Measurements from ENCODE around the gene SERINC5. TPM values are rescaled to one million over a fixed set of nuclear protein-coding genes. Genes with fewer than 3 reads are reported as not detected.
"Not testable (repeated sequence)": the region's sequence is repeated elsewhere in the genome, so short reads cannot be mapped to it uniquely, and the experiment has no call there.

SERINC5 gene
- total RNA-seq, 1 donor from 2014 or later: 57.3 TPM

- TF ChIP-seq EZH2 (IDR thresholded peaks at IDR 0.05; ENCODE audit: insufficient read depth, low read length) (no peak), CTCF (IDR thresholded peaks at IDR 0.05; ENCODE audit: insufficient read depth, low read depth, low read length) (no peak)
- Histone ChIP-seq H3K4me2 (ENCODE audit: low read length) (no peak overlapping the region), H3K27ac (ENCODE audit: low read depth, low read length) (no peak overlapping the region), H3K4me3 (ENCODE audit: insufficient read depth, low read depth, low read length) (no peak overlapping the region), H3K9ac (ENCODE audit: low read length) (no peak overlapping the region), H3K36me3 (ENCODE audit: insufficient read depth, low read length) (no peaks in the 10 kb centered on the region), H3K27me3 (ENCODE audit: insufficient read depth, low read length) (no peaks in the 10 kb centered on the region), H4K20me1 (ENCODE audit: insufficient read depth, low read length) (peaks cover 42% of the 10 kb centered on the region), H2AFZ (ENCODE audit: low read depth, low read length) (no peak overlapping the region), H3K4me1 (ENCODE audit: insufficient read depth, low read length) (peaks cover 3% of the 10 kb centered on the region), H3K79me2 (ENCODE audit: insufficient read depth, low read length) (peaks cover 30% of the 10 kb centered on the region), H3K9me3 (ENCODE audit: insufficient read depth, low read depth, low read length) (no peaks in the 10 kb centered on the region)
- no peaks in the 10 kb centered on the region for H3K9me3 Mint-ChIP-seq (ENCODE audit: unreplicated experiment)
- no peak overlapping the region for H3K4me3 Mint-ChIP-seq (ENCODE audit: unreplicated experiment)
- DNase-seq (ENCODE audit: low read depth) (no peak), FAIRE-seq (no peak)
- no peak overlapping the region for H3K27ac Mint-ChIP-seq (ENCODE audit: unreplicated experiment)
- peaks cover 32% of the 10 kb centered on the region for H3K4me1 Mint-ChIP-seq (ENCODE audit: low read depth, unreplicated experiment)
- no peaks in the 10 kb centered on the region for H3K27me3 Mint-ChIP-seq (ENCODE audit: low read depth, unreplicated experiment)
- no peaks in the 10 kb centered on the region for H3K36me3 Mint-ChIP-seq (ENCODE audit: low read depth, unreplicated experiment)
Observed at GRCh38 chr5:80185095-80185494, 70.8 kb downstream of the SERINC5 start.

GRCh38 chr5:80184235-80185023, 71.4 kb downstream of the SERINC5 start:
- Histone ChIP-seq H3K9me3 (ENCODE audit: insufficient read depth, low read depth, low read length) (no peaks in the 10 kb centered on the region), H3K27ac (ENCODE audit: low read depth, low read length) (no peak overlapping the region), H3K27me3 (ENCODE audit: insufficient read depth, low read length) (no peaks in the 10 kb centered on the region), H3K9ac (ENCODE audit: low read length) (no peak overlapping the region), H3K36me3 (ENCODE audit: insufficient read depth, low read length) (no peaks in the 10 kb centered on the region), H2AFZ (ENCODE audit: low read depth, low read length) (no peak overlapping the region), H3K4me2 (ENCODE audit: low read length) (no peak overlapping the region), H3K79me2 (ENCODE audit: insufficient read depth, low read length) (peaks cover 27% of the 10 kb centered on the region), H3K4me1 (ENCODE audit: insufficient read depth, low read length) (peaks cover 3% of the 10 kb centered on the region), H4K20me1 (ENCODE audit: insufficient read depth, low read length) (peaks cover 42% of the 10 kb centered on the region), H3K4me3 (ENCODE audit: insufficient read depth, low read depth, low read length) (no peak overlapping the region)
- no peaks in the 10 kb centered on the region for H3K27me3 Mint-ChIP-seq (ENCODE audit: low read depth, unreplicated experiment)
- FAIRE-seq (no peak), DNase-seq (ENCODE audit: low read depth) (no peak)
- H3K4me3 Mint-ChIP-seq (ENCODE audit: unreplicated experiment): no peak overlapping the region
- no peaks in the 10 kb centered on the region for H3K9me3 Mint-ChIP-seq (ENCODE audit: unreplicated experiment)
- TF ChIP-seq EZH2 (IDR thresholded peaks at IDR 0.05; ENCODE audit: insufficient read depth, low read length): no peak
- no peak for TF ChIP-seq CTCF (IDR thresholded peaks at IDR 0.05; ENCODE audit: insufficient read depth, low read depth, low read length)
- H3K27ac Mint-ChIP-seq (ENCODE audit: unreplicated experiment): no peak overlapping the region
- peaks cover 32% of the 10 kb centered on the region for H3K4me1 Mint-ChIP-seq (ENCODE audit: low read depth, unreplicated experiment)
- H3K36me3 Mint-ChIP-seq (ENCODE audit: low read depth, unreplicated experiment): no peaks in the 10 kb centered on the region

DNA sequence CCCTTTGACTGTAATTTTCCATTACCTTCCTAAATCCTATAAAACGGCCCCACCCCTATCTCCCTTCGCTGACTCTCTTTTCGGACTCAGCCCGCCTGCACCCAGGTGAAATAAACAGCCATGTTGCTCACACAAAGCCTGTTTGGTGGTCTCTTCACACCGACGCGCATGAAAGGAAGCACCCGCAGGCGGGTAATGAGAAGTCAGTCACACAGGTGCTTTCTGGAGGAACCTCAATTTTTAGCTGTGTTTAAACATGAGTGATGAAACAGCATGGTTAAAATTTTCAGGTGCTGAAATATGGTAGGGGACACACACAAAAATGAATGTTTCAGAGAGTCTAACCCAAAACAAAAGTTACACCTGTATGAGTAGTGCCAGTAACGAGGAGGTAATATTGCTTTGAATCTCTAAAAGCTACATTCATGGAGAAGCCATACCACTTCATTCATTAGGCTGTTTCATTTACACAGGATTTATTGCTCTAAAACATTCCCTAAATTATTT, 72.1 kb downstream of the SERINC5 start:
- not testable (repeated sequence) for H3K27me3 ChIP-seq (ENCODE audit: insufficient read depth, low read length); H3K27ac Mint-ChIP-seq (ENCODE audit: unreplicated experiment); H3K36me3 ChIP-seq (ENCODE audit: insufficient read depth, low read length); H3K9me3 ChIP-seq (ENCODE audit: insufficient read depth, low read depth, low read length); H3K36me3 Mint-ChIP-seq (ENCODE audit: low read depth, unreplicated experiment); H2AFZ ChIP-seq (ENCODE audit: low read depth, low read length); H3K4me1 ChIP-seq (ENCODE audit: insufficient read depth, low read length); H3K4me2 ChIP-seq (ENCODE audit: low read length); H3K4me3 ChIP-seq (ENCODE audit: insufficient read depth, low read depth, low read length); FAIRE-seq; H3K9ac ChIP-seq (ENCODE audit: low read length); H3K27me3 Mint-ChIP-seq (ENCODE audit: low read depth, unreplicated experiment); DNase-seq (ENCODE audit: low read depth); H3K27ac ChIP-seq (ENCODE audit: low read depth, low read length); H3K4me3 Mint-ChIP-seq (ENCODE audit: unreplicated experiment); H3K9me3 Mint-ChIP-seq (ENCODE audit: unreplicated experiment)
- Histone ChIP-seq H4K20me1 (ENCODE audit: insufficient read depth, low read length) (peaks cover 38% of the 10 kb centered on the region), H3K79me2 (ENCODE audit: insufficient read depth, low read length) (peaks cover 21% of the 10 kb centered on the region)
- H3K4me1 Mint-ChIP-seq (ENCODE audit: low read depth, unreplicated experiment): peaks cover 27% of the 10 kb centered on the region

Measured in astrocyte (in vitro differentiated cells and primary cell).